ENCODE data around the gene WWOX.

WWOX gene

DNA sequence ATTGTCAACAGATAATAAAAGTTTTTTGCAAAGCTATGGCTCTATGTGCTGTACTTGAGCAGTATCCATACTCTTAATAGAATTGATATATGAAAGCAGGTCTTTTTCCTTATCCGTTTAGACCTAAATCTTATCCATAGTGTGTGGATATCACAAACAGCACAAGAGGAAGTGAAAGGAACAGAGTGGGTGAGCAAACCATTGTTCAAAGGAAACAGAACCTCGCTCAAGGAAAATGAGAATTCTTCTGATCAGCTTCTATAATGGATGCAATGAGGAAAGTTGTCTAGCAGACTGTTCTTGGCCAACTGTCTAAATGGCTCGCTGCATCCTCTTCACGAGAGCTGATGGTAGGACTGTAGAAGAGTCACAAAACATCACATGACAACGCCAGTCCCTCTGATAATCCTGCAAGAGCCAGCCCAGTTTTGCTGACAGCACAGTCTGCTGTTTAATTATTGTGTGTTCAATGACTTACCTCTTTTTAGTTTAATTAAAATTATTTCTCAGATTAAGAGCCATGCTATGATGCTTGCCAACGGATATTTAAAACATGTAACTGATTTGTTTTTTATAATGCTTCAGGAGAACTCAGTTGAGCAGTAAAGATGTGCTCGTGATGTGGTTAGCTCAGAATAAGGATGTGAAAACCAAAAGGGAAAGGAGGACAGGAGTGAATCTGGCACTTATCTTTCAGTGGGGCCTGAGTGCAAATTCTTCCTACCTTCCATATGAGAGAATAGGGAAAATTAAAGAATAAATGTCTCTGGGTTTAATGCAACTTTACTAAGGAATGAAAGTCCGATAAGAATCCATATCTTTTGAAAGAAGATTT is 38.5 kb downstream of the WWOX start:
- TF ChIP-seq, protein P1, sequence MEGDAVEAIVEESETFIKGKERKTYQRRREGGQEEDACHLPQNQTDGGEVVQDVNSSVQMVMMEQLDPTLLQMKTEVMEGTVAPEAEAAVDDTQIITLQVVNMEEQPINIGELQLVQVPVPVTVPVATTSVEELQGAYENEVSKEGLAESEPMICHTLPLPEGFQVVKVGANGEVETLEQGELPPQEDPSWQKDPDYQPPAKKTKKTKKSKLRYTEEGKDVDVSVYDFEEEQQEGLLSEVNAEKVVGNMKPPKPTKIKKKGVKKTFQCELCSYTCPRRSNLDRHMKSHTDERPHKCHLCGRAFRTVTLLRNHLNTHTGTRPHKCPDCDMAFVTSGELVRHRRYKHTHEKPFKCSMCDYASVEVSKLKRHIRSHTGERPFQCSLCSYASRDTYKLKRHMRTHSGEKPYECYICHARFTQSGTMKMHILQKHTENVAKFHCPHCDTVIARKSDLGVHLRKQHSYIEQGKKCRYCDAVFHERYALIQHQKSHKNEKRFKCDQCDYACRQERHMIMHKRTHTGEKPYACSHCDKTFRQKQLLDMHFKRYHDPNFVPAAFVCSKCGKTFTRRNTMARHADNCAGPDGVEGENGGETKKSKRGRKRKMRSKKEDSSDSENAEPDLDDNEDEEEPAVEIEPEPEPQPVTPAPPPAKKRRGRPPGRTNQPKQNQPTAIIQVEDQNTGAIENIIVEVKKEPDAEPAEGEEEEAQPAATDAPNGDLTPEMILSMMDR (IDR thresholded peaks at IDR 0.05; ENCODE audit: insufficient read depth, low read depth, low read length, missing control alignments) = no peak
- no peak for DNase-seq (ENCODE audit: low read depth)
- H3K4me3 ChIP-seq (ENCODE audit: low read depth, low read length) = no peak overlapping the region

GRCh38 chr16:78140818-78141466 is 41.5 kb downstream of the WWOX start:
- TF ChIP-seq, protein P1 (IDR thresholded peaks at IDR 0.05; ENCODE audit: insufficient read depth, low read depth, low read length, missing control alignments) = no peak
- no peak overlapping the region for H3K4me3 ChIP-seq (ENCODE audit: low read depth, low read length)
- no peak for DNase-seq (ENCODE audit: low read depth)

GRCh38 chr16:78142788-78143187 is 43.3 kb downstream of the WWOX start:
- DNase-seq (ENCODE audit: low read depth) = no peak

GRCh38 chr16:78146807-78147206 is 47.4 kb downstream of the WWOX start:
- no peak for DNase-seq (ENCODE audit: low read depth)
- TF ChIP-seq, protein P1 (IDR thresholded peaks at IDR 0.05; ENCODE audit: insufficient read depth, low read depth, low read length, missing control alignments) = no peak
- no peak overlapping the region for H3K4me3 ChIP-seq (ENCODE audit: low read depth, low read length)

More at GRCh38 chr16:78142788-78143187, 43.3 kb downstream of the WWOX start:
- TF ChIP-seq, protein P1 (IDR thresholded peaks at IDR 0.05; ENCODE audit: insufficient read depth, low read depth, low read length, missing control alignments) = no peak
- no peak overlapping the region for H3K4me3 ChIP-seq (ENCODE audit: low read depth, low read length)

GRCh38 chr16:78147911-78148401 is 48.5 kb downstream of the WWOX start:
- TF ChIP-seq, protein P1 (IDR thresholded peaks at IDR 0.05; ENCODE audit: insufficient read depth, low read depth, low read length, missing control alignments) = no peak
- no peak for DNase-seq (ENCODE audit: low read depth)
- H3K4me3 ChIP-seq (ENCODE audit: low read depth, low read length) = no peak overlapping the region

DNA sequence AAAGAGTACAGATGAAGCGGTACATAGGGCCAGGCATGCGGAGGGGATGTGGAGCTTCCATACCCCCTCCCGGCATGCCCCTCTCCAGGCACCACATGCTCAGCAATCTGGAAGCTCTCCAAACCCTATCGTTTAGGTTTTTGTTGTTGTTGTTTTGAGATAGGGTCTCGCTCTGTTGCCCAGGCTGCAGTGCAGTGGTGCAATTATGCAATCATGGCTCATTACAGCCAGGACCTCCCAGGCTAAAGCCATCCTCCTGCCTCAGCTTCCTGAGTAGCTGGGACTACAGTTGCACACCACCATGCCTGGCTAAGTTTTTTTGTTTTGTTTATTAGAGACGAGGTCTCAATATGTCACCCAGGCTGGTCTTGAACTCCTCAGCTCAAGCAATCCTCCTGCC is 50.8 kb downstream of the WWOX start:
- no peak overlapping the region for H3K4me3 ChIP-seq (ENCODE audit: low read depth, low read length)
- TF ChIP-seq, protein P1 (IDR thresholded peaks at IDR 0.05; ENCODE audit: insufficient read depth, low read depth, low read length, missing control alignments) = no peak
- DNase-seq (ENCODE audit: low read depth) = no peak
